Heart left ventricle (tissue), 16 donors: ENCODE measurements around the gene TRAPPC5. TPM values are rescaled to one million over a fixed set of nuclear protein-coding genes. Genes with fewer than 3 reads are reported as not detected.
A peak's percentile ranks its signal among the peaks of the same experiment; 100 is the strongest.

Experiments used
- ATAC-seq, 4 donors: fragments of 200-7000 bp; cut with Tn5 transposase; one replicate each; pipeline ENCODE4 v1.9.1; 2020 to 2022; ENCODE audit warnings: moderate library complexity in 4 of 4, mild to moderate bottlenecking in 3 of 4, moderate number of reproducible peaks in 1 of 4
- DNase-seq, 5 donors: peaks; one replicate each; pipeline ENCODE4 v3.0.0-alpha.2; 2020
- H3K27ac ChIP-seq, 12 donors: fragments of 200-600 bp; sonication (generic) in 4 of 12; one replicate each; pipeline versions ENCODE4 v1.5.0 to v1.8.0; 2016 to 2022; ENCODE audit warnings: mild to moderate bottlenecking in 2 of 12
- H3K27me3 ChIP-seq, 9 donors: fragments of 200-600 bp; sonication (generic) in 2 of 9; one replicate each; pipeline versions ENCODE4 v1.5.1 to v1.8.0; 2016 to 2022; ENCODE audit warnings: mild to moderate bottlenecking in 3 of 9
- H3K36me3 ChIP-seq, 9 donors: fragments of 200-600 bp; sonication (generic) in 2 of 9; one replicate each; pipeline versions ENCODE4 v1.5.0 to v1.8.0; 2018 to 2022; ENCODE audit warnings: mild to moderate bottlenecking in 2 of 9
- H3K4me1 ChIP-seq, 12 donors: fragments of 200-600 bp; sonication (generic) in 4 of 12; one replicate each; pipeline versions ENCODE4 v1.5.0 to v1.8.0; 2016 to 2022; ENCODE audit warnings: mild to moderate bottlenecking in 3 of 12
- H3K4me3 ChIP-seq, 12 donors: fragments of 200-600 bp; sonication (generic) in 4 of 12; one replicate each; pipeline versions ENCODE4 v1.5.0 to v1.8.0; 2017 to 2022; ENCODE audit warnings: mild to moderate bottlenecking in 9 of 12, moderate library complexity in 4 of 12
- H3K9me3 ChIP-seq, 12 donors: fragments of 200-600 bp; sonication (generic) in 4 of 12; one replicate each; pipeline versions ENCODE4 v1.5.0 to v1.8.0; 2016 to 2022; ENCODE audit warnings: mild to moderate bottlenecking in 1 of 12
- CTCF ChIP-seq, 12 donors: fragments of 200-600 bp; sonication (generic) in 4 of 12; IDR thresholded peaks; one replicate each; pipeline versions ENCODE4 v1.5.0 to v1.8.0; 2018 to 2022; ENCODE audit warnings: antibody characterized with exemption in 12 of 12, mild to moderate bottlenecking in 5 of 12
- POLR2A ChIP-seq, 2 donors: fragments of 450-650 bp; IDR thresholded peaks; one replicate each; pipeline ENCODE4 v1.6.1; 2017; ENCODE audit warnings: antibody characterized with exemption in 2 of 2, mild to moderate bottlenecking in 2 of 2, moderate library complexity in 2 of 2
- WGBS, 4 donors: extraction: QIAGEN DNeasy Blood & Tissue Kit in 2 of 4; methylation state at CpG; one replicate each; pipeline versions ENCODE4 v1.1.5 to v1.1.7; 2013 to 2018; 5-methylcytosine and 5-hydroxymethylcytosine counted together
- intact Hi-C, 10 donors: fragments of 100-400 bp; cut with DNase I; formaldehyde crosslinking; loops; one replicate each; pipeline versions ENCODE4 v1.11.1 to v1.14.2; 2022
- polyA plus RNA-seq, 2 donors: library from polyadenylated mRNA; stranded (reverse); fragments of 200-250 nt; gene quantifications; one replicate each; pipeline ENCODE4 v1.2.3, GENCODE V29; 2013
- total RNA-seq, 9 donors: library from RNA; depleted of rRNA in 2 of 9; stranded (reverse); fragments of >200 nt in 2 of 9; fragmentation: NEBNext Ultra II Directional in 3 of 9; extraction: Animal tissue kit (Norgen Biotek cat#: 25700) in 3 of 9; gene quantifications; one replicate each; pipeline versions ENCODE4 v1.1.0 to v1.2.4, GENCODE V29; 2016 to 2023
- donor health status: ischemic (EF 13 %, LVEDD 7.1; RV severe dilation, severe dysfunction).
- donor health status: healthy with polysubstance abuse.
- donor health status: DM: no; HTN: yes; CAD: no.
- donor health status: DM: no; HTN: no; CAD: no.
- donor health status: ischemic (EF 25% LVEDD 6.9; RV normal size, moderate dysfunction).
- donor health status: ischemic (EF 25% LVEDD 5.7; RV mildly dilated, moderate dysfunction).
- donor health status: healthy.
- donor health status: DM: yes; HTN: yes; CAD: no.
- donor health status: ischemic (EF 35%, LVEDD 5.7; RV mildly dilated, moderate dysfunction).
- donor health status: nonischemic (EF 11% LVEDD 7.7; RV severe dilation, severe dysfunction).
- donor health status: DM: yes; HTN: yes; CAD: no.
- donor health status: PGD.
- donor health status: ischemic (EF 29% LVEDD 5.4; RV normal size, mild dysfunction).
- donor health status: nonischemic (EF 23%, LVEDD 6.1; RV moderate dilation, normal function).

TRAPPC5 gene
- total and polyA plus RNA-seq, 11 donors, result 60.1 to 170 (median 96.9) TPM

GRCh38 chr19:7705387-7706187 is 25.0 kb downstream of the TRAPPC5 start:
- intact Hi-C loops, result no loop called here
- peak; percentile 42 to 70 (median 47) for DNase-seq
- WGBS, 4 donors, result 54 to 60% (median 59%) methylated on average over 22 to 24 of the region's 24 CpGs
- Histone ChIP-seq H3K36me3 (no peaks in the 10 kb centered on the region), H3K9me3 (no peaks in the 10 kb centered on the region), H3K4me1 (peaks cover 0 to 39% (median 0%) of the 10 kb centered on the region in 12 donors), H3K27me3 (peaks cover 0 to 28% (median 4%) of the 10 kb centered on the region in 9 donors), H3K27ac (peak overlapping the region in 5 of 12 donors; percentile 24 to 91 (median 39)), H3K4me3 (no peak overlapping the region)
- ATAC-seq, result peak in 2 of 4 donors; percentile 53 to 62
- TF ChIP-seq POLR2A (IDR thresholded peaks at IDR 0.05) (no peak), CTCF (IDR thresholded peaks at IDR 0.05) (no peak)

GRCh38 chr19:7706188-7706954 is 25.7 kb downstream of the TRAPPC5 start:
- intact Hi-C loops, result no loop called here
- H3K4me1 ChIP-seq, result peaks cover 0 to 39% (median 0%) of the 10 kb centered on the region in 12 donors
- H3K36me3 ChIP-seq, result no peaks in the 10 kb centered on the region
- H3K27me3 ChIP-seq, result peaks cover 0 to 21% (median 0%) of the 10 kb centered on the region in 9 donors
- H3K9me3 ChIP-seq, result no peaks in the 10 kb centered on the region
- WGBS, 4 donors, result 76 to 79% (median 77%) methylated on average over 14 of the region's 14 CpGs
- no peak overlapping the region for H3K4me3 ChIP-seq
- DNase-seq (no peak), ATAC-seq (no peak)
- H3K27ac ChIP-seq, result peak overlapping the region in 5 of 12 donors; percentile 24 to 91 (median 39)
- TF ChIP-seq CTCF (IDR thresholded peaks at IDR 0.05), result no peak
- TF ChIP-seq POLR2A (IDR thresholded peaks at IDR 0.05), result no peak

GRCh38 chr19:7706955-7707456 is 26.4 kb downstream of the TRAPPC5 start:
- WGBS, 4 donors, result 45 to 60% (median 55%) methylated on average over 8 of the region's 8 CpGs
- DNase-seq, result peak in 1 of 5 donors; percentile 64
- Histone ChIP-seq H3K36me3 (no peaks in the 10 kb centered on the region), H3K27ac (peak overlapping the region in 4 of 12 donors; percentile 26 to 91 (median 38)), H3K4me1 (peaks cover 0 to 39% (median 0%) of the 10 kb centered on the region in 12 donors), H3K27me3 (peaks cover 0 to 15% (median 0%) of the 10 kb centered on the region in 9 donors), H3K4me3 (no peak overlapping the region), H3K9me3 (no peaks in the 10 kb centered on the region)
- TF ChIP-seq POLR2A (IDR thresholded peaks at IDR 0.05), result no peak
- TF ChIP-seq CTCF (IDR thresholded peaks at IDR 0.05), result no peak
- intact Hi-C loops, result no loop called here
- peak in 3 of 4 donors; percentile 16 to 47 (median 18) for ATAC-seq
